IPS DF 6.9 (cell line): Measurements from ENCODE around the gene CC2D1A.

ENCODE experiments used
- DNase-seq: peaks from one replicate; pipeline ENCODE4 v3.0.0-alpha.2; 2013; ENCODE audit warnings: low read depth, low spot score
- H3K27ac ChIP-seq: one replicate; pipeline ENCODE4 v1.5.1; 2013; ENCODE audit warnings: low read length, control low read depth
- H3K27me3 ChIP-seq: 2 replicates; pipeline ENCODE4 v1.6.1; 2013; ENCODE audit warnings: mild to moderate bottlenecking, low read length; ENCODE audit not compliant: control insufficient read depth, insufficient read depth
- H3K36me3 ChIP-seq: 2 replicates; pipeline ENCODE4 v1.6.1; 2013; ENCODE audit warnings: low read length; ENCODE audit not compliant: control insufficient read depth, insufficient read depth
- H3K4me1 ChIP-seq: 2 replicates; pipeline ENCODE4 v1.6.1; 2013; ENCODE audit warnings: low read length; ENCODE audit not compliant: control insufficient read depth, insufficient read depth
- H3K4me3 ChIP-seq: 2 replicates; pipeline ENCODE4 v1.5.1; 2013; ENCODE audit warnings: mild to moderate bottlenecking, low read length
- H3K9me3 ChIP-seq: 2 replicates; pipeline ENCODE4 v1.6.1; 2013; ENCODE audit warnings: low read length, inconsistent platforms; ENCODE audit not compliant: control insufficient read depth, insufficient read depth
- WGBS: extraction: QIAGEN DNeasy Blood & Tissue Kit; methylation state at CpG from one replicate; pipeline ENCODE4 v1.1.7; 2013; ENCODE audit warnings: mixed read lengths, missing lambda C conversion rate; ENCODE audit not compliant: insufficient read length, insufficient coverage; 5-methylcytosine and 5-hydroxymethylcytosine counted together

CC2D1A gene

GRCh38 chr19:13905634-13906520 lies at the start of gene CC2D1A, which contains the start of gene BRME1:
CC2D1A (plus strand) TSS chr19:13906201; CDS start chr19:13906442, 241 bp downstream.
BRME1 (minus strand) TSS chr19:13906117; CDS start chr19:13904892, 1,225 bp downstream.
- H3K27ac ChIP-seq, result no peak within 1 kb of the TSS
- WGBS, result no CpG with 5 or more reads among the region's 86 CpGs
- no peaks in the 10 kb centered on the region for H3K27me3 ChIP-seq
- peak within 1 kb of the TSS; percentile 96 for H3K4me3 ChIP-seq
- H3K9me3 ChIP-seq, result no peaks in the 10 kb centered on the region
- H3K36me3 ChIP-seq, result no peaks in the 10 kb centered on the region
- H3K4me1 ChIP-seq, result no peaks in the 10 kb centered on the region
- peak; percentile 84 for DNase-seq

GRCh38 chr19:13856497-13856896 lies 49.5 kb upstream of the CC2D1A start:
- Histone ChIP-seq H3K36me3 (no peaks in the 10 kb centered on the region; the same call in 1 of the 2 replicates), H3K9me3 (no peaks in the 10 kb centered on the region), H3K4me1 (no peaks in the 10 kb centered on the region), H3K4me3 (no peak overlapping the region), H3K27ac (no peak overlapping the region), H3K27me3 (no peaks in the 10 kb centered on the region)
- no CpG with 5 or more reads among the region's 2 CpGs for WGBS
- DNase-seq, result no peak

GRCh38 chr19:13859361-13859880 lies 46.6 kb upstream of the CC2D1A start:
- H3K27me3 ChIP-seq, result peaks cover 3% of the 10 kb centered on the region; the same call in 1 of the 2 replicates
- H3K36me3 ChIP-seq, result no peaks in the 10 kb centered on the region
- no peak for DNase-seq
- H3K4me3 ChIP-seq, result no peak overlapping the region
- H3K4me1 ChIP-seq, result no peaks in the 10 kb centered on the region; the same call in 1 of the 2 replicates
- no peak overlapping the region for H3K27ac ChIP-seq
- whole genome bisulfite sequencing, result 100% methylated on average over 2 of the region's 3 CpGs
- no peaks in the 10 kb centered on the region for H3K9me3 ChIP-seq

- Histone ChIP-seq H3K27me3 (peaks cover 6% of the 10 kb centered on the region; the same call in 1 of the 2 replicates), H3K27ac (no peak overlapping the region), H3K4me1 (no peaks in the 10 kb centered on the region; the same call in 1 of the 2 replicates), H3K4me3 (no peak overlapping the region), H3K9me3 (no peaks in the 10 kb centered on the region), H3K36me3 (no peaks in the 10 kb centered on the region)
- WGBS, result no CpG with 5 or more reads among the region's 13 CpGs
- no peak for DNase-seq
These were observed 45.2 kb upstream of the CC2D1A start for GRCh38 chr19:13860679-13861391.

GRCh38 chr19:13861392-13861713 lies 44.6 kb upstream of the CC2D1A start:
- Histone ChIP-seq H3K27ac (no peak overlapping the region), H3K9me3 (no peaks in the 10 kb centered on the region), H3K4me1 (no peaks in the 10 kb centered on the region; the same call in 1 of the 2 replicates), H3K36me3 (no peaks in the 10 kb centered on the region), H3K27me3 (peaks cover 11% of the 10 kb centered on the region), H3K4me3 (no peak overlapping the region)
- no CpG with 5 or more reads among the region's 11 CpGs for WGBS
- no peak for DNase-seq

GRCh38 chr19:13861714-13862531 lies 44.1 kb upstream of the CC2D1A start:
- WGBS, result no CpG with 5 or more reads among the region's 27 CpGs
- Histone ChIP-seq H3K9me3 (no peaks in the 10 kb centered on the region), H3K4me1 (no peaks in the 10 kb centered on the region; the same call in 1 of the 2 replicates), H3K27ac (no peak overlapping the region), H3K4me3 (peak overlapping the region; percentile 32; the same call in 1 of the 2 replicates), H3K27me3 (peaks cover 15% of the 10 kb centered on the region), H3K36me3 (no peaks in the 10 kb centered on the region)
- no peak for DNase-seq

DNA sequence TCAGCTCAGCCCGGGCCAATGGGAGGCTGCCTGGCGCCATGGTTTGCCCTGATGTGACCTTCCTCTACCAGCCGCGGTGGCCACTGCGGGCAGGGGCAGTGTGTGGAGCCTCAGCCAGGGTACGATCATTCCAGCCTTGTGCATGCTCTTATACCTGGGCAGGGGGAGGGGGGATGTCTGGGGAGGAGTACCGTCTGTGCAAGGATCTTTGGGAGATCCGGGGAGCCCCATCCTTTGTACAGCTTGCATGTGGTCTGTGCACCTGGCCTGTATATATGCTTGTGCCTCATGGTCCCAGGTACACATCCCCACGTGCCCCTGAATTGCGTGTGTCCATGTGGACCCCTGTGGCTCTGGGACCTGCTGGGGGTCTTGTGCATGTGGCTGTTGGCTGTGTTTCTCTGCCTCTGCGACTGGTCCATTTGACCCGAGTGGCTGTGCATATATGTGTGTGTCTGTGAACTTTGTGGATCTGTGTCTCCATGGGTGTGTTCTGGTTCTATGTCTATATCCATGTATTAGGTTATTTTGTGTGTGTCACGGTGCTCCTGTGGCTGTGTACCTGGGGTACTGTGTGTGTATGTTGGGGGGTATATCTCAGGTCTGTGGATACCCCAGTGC lies 41.8 kb upstream of the CC2D1A start:
- H3K36me3 ChIP-seq, result no peaks in the 10 kb centered on the region
- no CpG with 5 or more reads among the region's 13 CpGs for WGBS
- peaks cover 15% of the 10 kb centered on the region for H3K27me3 ChIP-seq

GRCh38 chr19:13864667-13865570 lies 41.1 kb upstream of the CC2D1A start:
- Histone ChIP-seq H3K27me3 (peaks cover 15% of the 10 kb centered on the region), H3K27ac (no peak overlapping the region), H3K4me1 (no peaks in the 10 kb centered on the region; the same call in 1 of the 2 replicates), H3K36me3 (no peaks in the 10 kb centered on the region), H3K9me3 (no peaks in the 10 kb centered on the region), H3K4me3 (peak overlapping the region; percentile 52; the same call in 1 of the 2 replicates)
- no peak for DNase-seq
- WGBS, result no CpG with 5 or more reads among the region's 113 CpGs

More for the DNA sequence above, 41.8 kb upstream of the CC2D1A start:
- H3K27ac ChIP-seq, result no peak overlapping the region
- H3K9me3 ChIP-seq, result no peaks in the 10 kb centered on the region
- H3K4me1 ChIP-seq, result no peaks in the 10 kb centered on the region; the same call in 1 of the 2 replicates
- H3K4me3 ChIP-seq, result no peak overlapping the region
- no peak for DNase-seq
